ENCODE results near the gene TLR4. TPM values are rescaled to one million over a fixed set of nuclear protein-coding genes. Genes with fewer than 3 reads are reported as not detected.

Gene TLR4
- total RNA-seq, 1 donor from 2014 or later = 9.3 TPM

- no peaks in the 10 kb centered on the region for H3K27me3 ChIP-seq
- no peaks in the 10 kb centered on the region for H3K9me3 ChIP-seq
- TF ChIP-seq POLR2AphosphoS5 (IDR thresholded peaks at IDR 0.05; ENCODE audit: insufficient read depth in 1 of 2, low read depth in 1 of 2) (no peak), CTCF (IDR thresholded peaks at IDR 0.05) (no peak), POLR2A (IDR thresholded peaks at IDR 0.05) (no peak)
- H3K36me3 ChIP-seq = no peaks in the 10 kb centered on the region
- H3K27ac ChIP-seq = no peak overlapping the region
- intact Hi-C loops (cut with DNase I) = no loop called here
- no peak for DNase-seq (ENCODE audit: extremely low spot score in 2 of 2)
- no peaks in the 10 kb centered on the region for H3K4me1 ChIP-seq
- no peak overlapping the region for H3K4me3 ChIP-seq
These were observed 35.6 kb downstream of the TLR4 start for GRCh38 chr9:117739624-117740347.

GRCh38 chr9:117742131-117742530 is 37.9 kb downstream of the TLR4 start:
- intact Hi-C loops (cut with DNase I) = no loop called here
- TF ChIP-seq POLR2AphosphoS5 (IDR thresholded peaks at IDR 0.05; ENCODE audit: insufficient read depth in 1 of 2, low read depth in 1 of 2) (no peak), CTCF (IDR thresholded peaks at IDR 0.05) (no peak), POLR2A (IDR thresholded peaks at IDR 0.05) (no peak)
- H3K4me3 ChIP-seq = no peak overlapping the region
- H3K36me3 ChIP-seq = no peaks in the 10 kb centered on the region
- H3K4me1 ChIP-seq = no peaks in the 10 kb centered on the region
- no peaks in the 10 kb centered on the region for H3K27me3 ChIP-seq
- no peaks in the 10 kb centered on the region for H3K9me3 ChIP-seq
- no peak for DNase-seq (ENCODE audit: extremely low spot score in 2 of 2)
- H3K27ac ChIP-seq = no peak overlapping the region

- no peak overlapping the region for H3K27ac ChIP-seq
- H3K9me3 ChIP-seq = no peaks in the 10 kb centered on the region
- intact Hi-C loops (cut with DNase I) = no loop called here
- TF ChIP-seq POLR2AphosphoS5 (IDR thresholded peaks at IDR 0.05; ENCODE audit: insufficient read depth in 1 of 2, low read depth in 1 of 2) (no peak), CTCF (IDR thresholded peaks at IDR 0.05) (no peak), POLR2A (IDR thresholded peaks at IDR 0.05) (no peak)
- DNase-seq (ENCODE audit: extremely low spot score in 2 of 2) = no peak
- H3K4me1 ChIP-seq = no peaks in the 10 kb centered on the region
- H3K4me3 ChIP-seq = peak overlapping the region in 1 of 2 donors; percentile 44
- no peaks in the 10 kb centered on the region for H3K36me3 ChIP-seq
- H3K27me3 ChIP-seq = no peaks in the 10 kb centered on the region
These were observed 40.2 kb downstream of the TLR4 start for GRCh38 chr9:117744369-117744768.

- no peak for TF ChIP-seq CTCF (IDR thresholded peaks at IDR 0.05)
- no peak for TF ChIP-seq POLR2A (IDR thresholded peaks at IDR 0.05)
- no peak for TF ChIP-seq POLR2AphosphoS5 (IDR thresholded peaks at IDR 0.05; ENCODE audit: insufficient read depth in 1 of 2, low read depth in 1 of 2)
- intact Hi-C loops (cut with DNase I) = no loop called here
- H3K36me3 ChIP-seq = no peaks in the 10 kb centered on the region
- peak overlapping the region; percentile 25 to 44 for H3K4me3 ChIP-seq
- DNase-seq (ENCODE audit: extremely low spot score in 2 of 2) = no peak
- H3K27me3 ChIP-seq = no peaks in the 10 kb centered on the region
- no peaks in the 10 kb centered on the region for H3K4me1 ChIP-seq
- no peak overlapping the region for H3K27ac ChIP-seq
- H3K9me3 ChIP-seq = no peaks in the 10 kb centered on the region
These were observed 40.7 kb downstream of the TLR4 start for GRCh38 chr9:117744856-117745389.

- no peak overlapping the region for H3K27ac ChIP-seq
- H3K4me1 ChIP-seq = no peaks in the 10 kb centered on the region
- H3K27me3 ChIP-seq = no peaks in the 10 kb centered on the region
- H3K9me3 ChIP-seq = no peaks in the 10 kb centered on the region
- peak overlapping the region in 1 of 2 donors; percentile 44 for H3K4me3 ChIP-seq
- H3K36me3 ChIP-seq = no peaks in the 10 kb centered on the region
- intact Hi-C loops (cut with DNase I) = no loop called here
- TF ChIP-seq CTCF (IDR thresholded peaks at IDR 0.05) = no peak
- no peak for TF ChIP-seq POLR2AphosphoS5 (IDR thresholded peaks at IDR 0.05; ENCODE audit: insufficient read depth in 1 of 2, low read depth in 1 of 2)
- no peak for TF ChIP-seq POLR2A (IDR thresholded peaks at IDR 0.05)
- DNase-seq (ENCODE audit: extremely low spot score in 2 of 2) = no peak
These were observed 41.4 kb downstream of the TLR4 start for GRCh38 chr9:117745598-117745997.

Measured in vagina (tissue), 2 donors.